Measurements from ENCODE around the gene PHKA1. TPM values are rescaled to one million over a fixed set of nuclear protein-coding genes. Genes with fewer than 3 reads are reported as not detected.
"Not testable (repeated sequence)": the region's sequence is repeated elsewhere in the genome, so short reads cannot be mapped to it uniquely, and the experiment has no call there.

PHKA1 gene
- total and polyA plus RNA-seq, 5 experiments from 2014 or later, result 0.06 to 0.80 (median 0.45) TPM; not detected in 1

- peaks cover 0 to 5% (median 0%) of the 10 kb centered on the region in 9 donors for H3K9me3 Mint-ChIP-seq
- peaks cover 0 to 5% (median 3%) of the 10 kb centered on the region in 3 donors for H3K36me3 Mint-ChIP-seq
- H3K4me3 Mint-ChIP-seq, result no peak overlapping the region
- DNase-seq (no peak), ATAC-seq (no peak)
- no peaks in the 10 kb centered on the region for H3K4me1 Mint-ChIP-seq
- H3K27ac Mint-ChIP-seq, result no peak overlapping the region
- POLR2A ChIA-PET, result no interaction called here
- H3K27me3 Mint-ChIP-seq, result no peaks in the 10 kb centered on the region
These were observed 9.0 kb downstream of the PHKA1 start for GRCh38 chrX:72705111-72705510.

GRCh38 chrX:72694170-72694569 lies 19.9 kb downstream of the PHKA1 start:
- POLR2A ChIA-PET, result no interaction called here
- no peak overlapping the region for H3K27ac Mint-ChIP-seq

GRCh38 chrX:72693477-72693876 lies 20.6 kb downstream of the PHKA1 start:
- Mint-ChIP-seq H3K4me1 (no peaks in the 10 kb centered on the region), H3K36me3 (no peaks in the 10 kb centered on the region), H3K9me3 (no peaks in the 10 kb centered on the region), H3K4me3 (no peak overlapping the region), H3K27me3 (peaks cover 0 to 3% (median 0%) of the 10 kb centered on the region in 5 donors), H3K27ac (no peak overlapping the region)
- no peak for ATAC-seq
- no peak for DNase-seq
- POLR2A ChIA-PET, result no interaction called here

More at GRCh38 chrX:72694170-72694569, 19.9 kb downstream of the PHKA1 start:
- Mint-ChIP-seq H3K27me3 (peaks cover 0 to 3% (median 0%) of the 10 kb centered on the region in 5 donors), H3K36me3 (no peaks in the 10 kb centered on the region), H3K4me1 (no peaks in the 10 kb centered on the region), H3K9me3 (no peaks in the 10 kb centered on the region), H3K4me3 (no peak overlapping the region)
- ATAC-seq (no peak), DNase-seq (no peak)

GRCh38 chrX:72687396-72687795 lies 26.7 kb downstream of the PHKA1 start:
- Mint-ChIP-seq H3K27ac (no peak overlapping the region), H3K27me3 (no peaks in the 10 kb centered on the region), H3K36me3 (peaks cover 0 to 3% (median 0%) of the 10 kb centered on the region in 3 donors), H3K4me1 (no peaks in the 10 kb centered on the region), H3K4me3 (no peak overlapping the region), H3K9me3 (peaks cover 0 to 7% (median 0%) of the 10 kb centered on the region in 9 donors)
- POLR2A ChIA-PET, result no interaction called here
- ATAC-seq (no peak), DNase-seq (no peak)

GRCh38 chrX:72685810-72686456 lies 28.2 kb downstream of the PHKA1 start:
- POLR2A ChIA-PET, result no interaction called here
- Mint-ChIP-seq H3K27me3 (no peaks in the 10 kb centered on the region), H3K4me3 (no peak overlapping the region), H3K27ac (no peak overlapping the region), H3K9me3 (peaks cover 0 to 7% (median 0%) of the 10 kb centered on the region in 9 donors), H3K4me1 (no peaks in the 10 kb centered on the region), H3K36me3 (peaks cover 0 to 3% (median 0%) of the 10 kb centered on the region in 3 donors)
- ATAC-seq (no peak), DNase-seq (no peak)

GRCh38 chrX:72685018-72685417 lies 29.1 kb downstream of the PHKA1 start:
- Mint-ChIP-seq H3K4me1 (no peaks in the 10 kb centered on the region), H3K27ac (no peak overlapping the region), H3K27me3 (no peaks in the 10 kb centered on the region), H3K36me3 (peaks cover 0 to 3% (median 0%) of the 10 kb centered on the region in 3 donors), H3K4me3 (no peak overlapping the region), H3K9me3 (peaks cover 0 to 9% (median 0%) of the 10 kb centered on the region in 9 donors)
- ATAC-seq (no peak), DNase-seq (no peak)
- POLR2A ChIA-PET, result no interaction called here

GRCh38 chrX:72683631-72684030 lies 30.5 kb downstream of the PHKA1 start:
- no peak for DNase-seq
- POLR2A ChIA-PET, result no interaction called here
- Mint-ChIP-seq H3K27ac (no peak overlapping the region), H3K27me3 (no peaks in the 10 kb centered on the region), H3K4me3 (no peak overlapping the region), H3K9me3 (peaks cover 0 to 16% (median 0%) of the 10 kb centered on the region in 9 donors), H3K4me1 (no peaks in the 10 kb centered on the region), H3K36me3 (peaks cover 0 to 3% (median 1%) of the 10 kb centered on the region in 3 donors)
- no peak for ATAC-seq

GRCh38 chrX:72676465-72676864 lies 37.6 kb downstream of the PHKA1 start:
- POLR2A ChIA-PET, result no interaction called here
- Mint-ChIP-seq H3K9me3 (peaks cover 0 to 9% (median 0%) of the 10 kb centered on the region in 9 donors), H3K27me3 (no peaks in the 10 kb centered on the region), H3K36me3 (peaks cover 0 to 5% (median 0%) of the 10 kb centered on the region in 3 donors), H3K4me1 (no peaks in the 10 kb centered on the region), H3K4me3 (no peak overlapping the region), H3K27ac (no peak overlapping the region)
- DNase-seq (no peak), ATAC-seq (no peak)

- H3K4me1 Mint-ChIP-seq, ATAC-seq, POLR2A ChIA-PET, H3K4me3 Mint-ChIP-seq, H3K27me3 Mint-ChIP-seq, H3K27ac Mint-ChIP-seq, H3K36me3 Mint-ChIP-seq, H3K9me3 Mint-ChIP-seq, DNase-seq: not testable (repeated sequence)
These were observed 40.2 kb downstream of the PHKA1 start for GRCh38 chrX:72673951-72674350.

GRCh38 chrX:72669508-72669907 lies 44.6 kb downstream of the PHKA1 start:
- POLR2A ChIA-PET, result not testable (repeated sequence)

GRCh38 chrX:72666451-72666850 lies 47.7 kb downstream of the PHKA1 start:
- H3K9me3 Mint-ChIP-seq, result peaks cover 0 to 4% (median 0%) of the 10 kb centered on the region in 9 donors
- H3K27me3 Mint-ChIP-seq, result no peaks in the 10 kb centered on the region
- no peaks in the 10 kb centered on the region for H3K4me1 Mint-ChIP-seq
- POLR2A ChIA-PET, result no interaction called here
- H3K27ac Mint-ChIP-seq, result no peak overlapping the region
- H3K36me3 Mint-ChIP-seq, result no peaks in the 10 kb centered on the region
- no peak for DNase-seq
- ATAC-seq, result no peak
- no peak overlapping the region for H3K4me3 Mint-ChIP-seq

More at GRCh38 chrX:72669508-72669907, 44.6 kb downstream of the PHKA1 start:
- H3K9me3 Mint-ChIP-seq, H3K27ac Mint-ChIP-seq, H3K36me3 Mint-ChIP-seq, ATAC-seq, DNase-seq, H3K4me3 Mint-ChIP-seq, H3K27me3 Mint-ChIP-seq, H3K4me1 Mint-ChIP-seq: not testable (repeated sequence)

- no peaks in the 10 kb centered on the region for H3K4me1 Mint-ChIP-seq
- ATAC-seq (no peak), DNase-seq (no peak)
- H3K27ac Mint-ChIP-seq, result no peak overlapping the region
- H3K9me3 Mint-ChIP-seq, result peaks cover 0 to 4% (median 0%) of the 10 kb centered on the region in 9 donors
- POLR2A ChIA-PET, result no interaction called here
- H3K27me3 Mint-ChIP-seq, result no peaks in the 10 kb centered on the region
- no peak overlapping the region for H3K4me3 Mint-ChIP-seq
- H3K36me3 Mint-ChIP-seq, result no peaks in the 10 kb centered on the region
These were observed 50.4 kb downstream of the PHKA1 start for GRCh38 chrX:72663737-72664136.

- no peaks in the 10 kb centered on the region for H3K36me3 Mint-ChIP-seq
- H3K4me3 Mint-ChIP-seq, result no peak overlapping the region
- DNase-seq, result no peak
- no peaks in the 10 kb centered on the region for H3K4me1 Mint-ChIP-seq
- POLR2A ChIA-PET, result no interaction called here
- no peaks in the 10 kb centered on the region for H3K9me3 Mint-ChIP-seq
- H3K27ac Mint-ChIP-seq, result no peak overlapping the region
- H3K27me3 Mint-ChIP-seq, result peaks cover 0 to 3% (median 0%) of the 10 kb centered on the region in 5 donors
- ATAC-seq, result no peak
These were observed 51.9 kb downstream of the PHKA1 start for GRCh38 chrX:72662020-72662747.
